Measurements from ENCODE around the gene UBE2B.

GRCh38 chr5:134426361-134426760 is 55.0 kb downstream of the UBE2B start:
- TF ChIP-seq CTCF (IDR thresholded peaks at IDR 0.05; ENCODE audit: insufficient read depth, low read length, poor library complexity, severe bottlenecking) (no peak), EZH2phosphoT487 (conservative IDR thresholded peaks at IDR 0.05; ENCODE audit: low read length) (no peak)
